ENCODE measurements around the gene UST.

DNA sequence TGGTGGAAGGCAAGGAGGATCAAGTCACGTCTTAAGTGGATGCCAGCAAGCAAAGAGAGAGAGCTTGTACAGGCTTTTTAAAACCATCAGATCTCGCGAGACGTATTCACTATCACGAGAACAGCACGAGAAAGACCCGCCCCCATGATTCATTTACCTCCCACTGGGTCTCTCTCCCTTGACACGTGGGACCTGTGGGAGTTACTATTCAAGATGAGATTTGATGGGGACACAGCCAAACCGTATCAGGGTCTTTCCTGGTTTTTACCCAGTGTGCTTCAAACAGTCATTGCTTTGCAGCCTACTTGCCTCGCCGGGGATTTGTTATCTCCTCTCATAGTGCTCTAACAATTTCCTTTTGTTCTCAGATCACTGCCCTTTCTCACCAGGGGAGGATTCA, 108.2 kb downstream of the UST start:
- TF ChIP-seq, protein P1, sequence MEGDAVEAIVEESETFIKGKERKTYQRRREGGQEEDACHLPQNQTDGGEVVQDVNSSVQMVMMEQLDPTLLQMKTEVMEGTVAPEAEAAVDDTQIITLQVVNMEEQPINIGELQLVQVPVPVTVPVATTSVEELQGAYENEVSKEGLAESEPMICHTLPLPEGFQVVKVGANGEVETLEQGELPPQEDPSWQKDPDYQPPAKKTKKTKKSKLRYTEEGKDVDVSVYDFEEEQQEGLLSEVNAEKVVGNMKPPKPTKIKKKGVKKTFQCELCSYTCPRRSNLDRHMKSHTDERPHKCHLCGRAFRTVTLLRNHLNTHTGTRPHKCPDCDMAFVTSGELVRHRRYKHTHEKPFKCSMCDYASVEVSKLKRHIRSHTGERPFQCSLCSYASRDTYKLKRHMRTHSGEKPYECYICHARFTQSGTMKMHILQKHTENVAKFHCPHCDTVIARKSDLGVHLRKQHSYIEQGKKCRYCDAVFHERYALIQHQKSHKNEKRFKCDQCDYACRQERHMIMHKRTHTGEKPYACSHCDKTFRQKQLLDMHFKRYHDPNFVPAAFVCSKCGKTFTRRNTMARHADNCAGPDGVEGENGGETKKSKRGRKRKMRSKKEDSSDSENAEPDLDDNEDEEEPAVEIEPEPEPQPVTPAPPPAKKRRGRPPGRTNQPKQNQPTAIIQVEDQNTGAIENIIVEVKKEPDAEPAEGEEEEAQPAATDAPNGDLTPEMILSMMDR (IDR thresholded peaks at IDR 0.05; ENCODE audit: low read depth, low read length, missing input control) = no peak
- TF ChIP-seq RAD21 (IDR thresholded peaks at IDR 0.05) (no peak), TAF1 (conservative IDR thresholded peaks at IDR 0.05) (no peak), EGR1 (IDR thresholded peaks at IDR 0.05; ENCODE audit: low read depth in 2 of 2) (no peak), YY1 (IDR thresholded peaks at IDR 0.05) (no peak), RXRA (IDR thresholded peaks at IDR 0.05) (no peak), GABPA (IDR thresholded peaks at IDR 0.05 in 1 of 2, conservative IDR thresholded peaks at IDR 0.05 in 1 of 2) (no peak), SP1 (IDR thresholded peaks at IDR 0.05) (no peak)
- TF ChIP-seq, protein P2, sequence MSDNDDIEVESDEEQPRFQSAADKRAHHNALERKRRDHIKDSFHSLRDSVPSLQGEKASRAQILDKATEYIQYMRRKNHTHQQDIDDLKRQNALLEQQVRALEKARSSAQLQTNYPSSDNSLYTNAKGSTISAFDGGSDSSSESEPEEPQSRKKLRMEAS (IDR thresholded peaks at IDR 0.05) = no peak
